Gastroesophageal sphincter (tissue), 3 donors: Measurements from ENCODE around the gene MSH3.
"Not testable (repeated sequence)": the region's sequence is repeated elsewhere in the genome, so short reads cannot be mapped to it uniquely, and the experiment has no call there.

Source experiments
- POLR2A ChIP-seq, 2 donors: fragments of 450-650 bp; IDR thresholded peaks; one replicate each; pipeline ENCODE4 v1.6.1; 2017; ENCODE audit warnings: antibody characterized with exemption in 2 of 2, mild to moderate bottlenecking in 2 of 2, moderate library complexity in 1 of 2
- POLR2AphosphoS5 ChIP-seq: sonication (generic); formaldehyde crosslinking; IDR thresholded peaks from one replicate; pipeline ENCODE4 v1.6.1; 2017; ENCODE audit warnings: antibody characterized with exemption
- TF ChIP-seq, protein P1 (sequence below), 4 experiments: fragments of 200-600 bp in 2 of 4; fragments of 450-650 bp in 2 of 4; sonication (generic) in 1 of 4; IDR thresholded peaks; one replicate each; pipeline ENCODE4 v1.5.1; 2017 to 2019; ENCODE audit warnings: antibody characterized with exemption in 4 of 4, mild to moderate bottlenecking in 2 of 4, moderate library complexity in 2 of 4

DNA sequence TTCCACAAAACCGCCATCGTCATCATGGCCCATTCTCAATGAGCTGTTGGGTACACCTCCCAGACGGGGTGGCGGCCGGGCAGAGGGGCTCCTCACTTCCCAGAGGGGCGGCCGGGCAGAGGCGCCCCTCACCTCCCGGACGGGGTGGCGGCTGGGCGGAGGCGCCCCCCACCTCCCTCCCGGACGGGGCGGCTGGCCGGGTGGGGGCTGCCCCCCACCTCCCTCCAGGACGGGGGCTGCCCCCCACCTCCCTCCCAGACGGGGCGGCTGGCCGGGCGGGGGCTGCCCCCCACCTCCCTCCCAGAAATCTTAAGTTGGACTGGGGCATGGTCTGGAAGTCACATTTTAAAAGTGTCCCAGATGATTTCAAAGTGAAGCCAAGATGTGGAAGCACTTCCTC lies 169.7 kb downstream of the MSH3 start:
- TF ChIP-seq, protein P1, sequence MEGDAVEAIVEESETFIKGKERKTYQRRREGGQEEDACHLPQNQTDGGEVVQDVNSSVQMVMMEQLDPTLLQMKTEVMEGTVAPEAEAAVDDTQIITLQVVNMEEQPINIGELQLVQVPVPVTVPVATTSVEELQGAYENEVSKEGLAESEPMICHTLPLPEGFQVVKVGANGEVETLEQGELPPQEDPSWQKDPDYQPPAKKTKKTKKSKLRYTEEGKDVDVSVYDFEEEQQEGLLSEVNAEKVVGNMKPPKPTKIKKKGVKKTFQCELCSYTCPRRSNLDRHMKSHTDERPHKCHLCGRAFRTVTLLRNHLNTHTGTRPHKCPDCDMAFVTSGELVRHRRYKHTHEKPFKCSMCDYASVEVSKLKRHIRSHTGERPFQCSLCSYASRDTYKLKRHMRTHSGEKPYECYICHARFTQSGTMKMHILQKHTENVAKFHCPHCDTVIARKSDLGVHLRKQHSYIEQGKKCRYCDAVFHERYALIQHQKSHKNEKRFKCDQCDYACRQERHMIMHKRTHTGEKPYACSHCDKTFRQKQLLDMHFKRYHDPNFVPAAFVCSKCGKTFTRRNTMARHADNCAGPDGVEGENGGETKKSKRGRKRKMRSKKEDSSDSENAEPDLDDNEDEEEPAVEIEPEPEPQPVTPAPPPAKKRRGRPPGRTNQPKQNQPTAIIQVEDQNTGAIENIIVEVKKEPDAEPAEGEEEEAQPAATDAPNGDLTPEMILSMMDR (IDR thresholded peaks at IDR 0.05) = not testable (repeated sequence)
- not testable (repeated sequence) for TF ChIP-seq POLR2A (IDR thresholded peaks at IDR 0.05); POLR2AphosphoS5
